Left lung (tissue), 10 donors: ENCODE results near the gene SH3TC2. TPM values are rescaled to one million over a fixed set of nuclear protein-coding genes. Genes with fewer than 3 reads are reported as not detected.

Experiments
- ATAC-seq: fragments of 200-7000 bp; cut with Tn5 transposase; one replicate; pipeline ENCODE4 v1.9.1; 2020; ENCODE audit warnings: moderate library complexity
- DNase-seq, 4 donors: peaks; one replicate each; pipeline ENCODE4 v3.0.0-alpha.2; 2013 to 2020
- H3K27ac ChIP-seq, 2 donors: fragments of 200-600 bp; sonication (generic) in 1 of 2; one replicate each; pipeline versions ENCODE4 v1.5.0 to v1.8.0; 2020 to 2021
- H3K27me3 ChIP-seq, 2 donors: fragments of 200-600 bp; sonication (generic) in 1 of 2; one replicate each; pipeline versions ENCODE4 v1.5.0 to v1.8.0; 2020 to 2021
- H3K36me3 ChIP-seq, 2 donors: fragments of 200-600 bp; sonication (generic) in 1 of 2; one replicate each; pipeline versions ENCODE4 v1.5.0 to v1.8.0; 2020 to 2021
- H3K4me1 ChIP-seq, 2 donors: fragments of 200-600 bp; one replicate each; pipeline ENCODE4 v1.8.0; 2021
- H3K4me3 ChIP-seq, 2 donors: fragments of 200-600 bp; sonication (generic) in 1 of 2; one replicate each; pipeline versions ENCODE4 v1.5.0 to v1.8.0; 2020 to 2021; ENCODE audit warnings: mild to moderate bottlenecking in 1 of 2
- H3K9me3 ChIP-seq, 2 donors: fragments of 200-600 bp; sonication (generic) in 1 of 2; one replicate each; pipeline versions ENCODE4 v1.5.0 to v1.8.0; 2020 to 2021
- CTCF ChIP-seq, 2 donors: fragments of 200-600 bp; sonication (generic) in 1 of 2; IDR thresholded peaks; one replicate each; pipeline versions ENCODE4 v1.5.0 to v1.8.0; 2021; ENCODE audit warnings: antibody characterized with exemption in 2 of 2
- intact Hi-C, 2 donors: fragments of 100-400 bp; cut with DNase I; formaldehyde crosslinking; loops; one replicate each; pipeline versions ENCODE4 v1.11.2 to v1.14.2; 2022
- polyA plus RNA-seq, 6 donors: library from polyadenylated mRNA; unstranded; fragments of 120-200 nt; gene quantifications; one replicate each; pipeline ENCODE4 v1.2.1, GENCODE V29; 2013; ENCODE audit not compliant: insufficient read length in 6 of 6
- total RNA-seq, 2 donors: library from RNA; stranded (reverse); fragmentation: NEBNext Ultra II Directional; extraction: Animal tissue kit (Norgen Biotek cat#: 25700); gene quantifications; one replicate each; pipeline ENCODE4 v1.2.1, GENCODE V29; 2021
- donor health status: DM: no; HTN: yes; CAD: no.
- donor health status: DM: no; HTN: no; CAD: no.

Gene SH3TC2
- total and polyA plus RNA-seq, 8 donors = 1.0 to 2.5 (median 2.1) TPM

- Histone ChIP-seq H3K27me3 (no peaks in the 10 kb centered on the region), H3K4me3 (no peak overlapping the region), H3K4me1 (no peaks in the 10 kb centered on the region), H3K27ac (no peak overlapping the region), H3K36me3 (no peaks in the 10 kb centered on the region), H3K9me3 (no peaks in the 10 kb centered on the region)
- TF ChIP-seq CTCF (IDR thresholded peaks at IDR 0.05) = no peak
- intact Hi-C loops = no loop called here
- ATAC-seq (no peak), DNase-seq (no peak)
Observed at GRCh38 chr5:149014571-149015031, 48.3 kb downstream of the SH3TC2 start.

- Histone ChIP-seq H3K9me3 (no peaks in the 10 kb centered on the region), H3K4me1 (no peaks in the 10 kb centered on the region), H3K4me3 (no peak overlapping the region), H3K36me3 (no peaks in the 10 kb centered on the region), H3K27ac (no peak overlapping the region), H3K27me3 (no peaks in the 10 kb centered on the region)
- no peak for ATAC-seq
- intact Hi-C loops = no loop called here
- TF ChIP-seq CTCF (IDR thresholded peaks at IDR 0.05) = no peak
- DNase-seq = no peak
Observed at GRCh38 chr5:149013796-149014195, 49.1 kb downstream of the SH3TC2 start.

GRCh38 chr5:149012350-149012749 lies 50.5 kb downstream of the SH3TC2 start:
- Histone ChIP-seq H3K27ac (no peak overlapping the region), H3K9me3 (no peaks in the 10 kb centered on the region), H3K27me3 (no peaks in the 10 kb centered on the region), H3K4me1 (no peaks in the 10 kb centered on the region), H3K36me3 (no peaks in the 10 kb centered on the region), H3K4me3 (no peak overlapping the region)
- ATAC-seq = no peak
- no peak for TF ChIP-seq CTCF (IDR thresholded peaks at IDR 0.05)
- intact Hi-C loops = no loop called here
- DNase-seq = no peak

- Histone ChIP-seq H3K4me1 (no peaks in the 10 kb centered on the region), H3K4me3 (no peak overlapping the region), H3K27me3 (no peaks in the 10 kb centered on the region), H3K27ac (no peak overlapping the region), H3K36me3 (no peaks in the 10 kb centered on the region), H3K9me3 (no peaks in the 10 kb centered on the region)
- intact Hi-C loops = no loop called here
- DNase-seq (no peak), ATAC-seq (no peak)
- TF ChIP-seq CTCF (IDR thresholded peaks at IDR 0.05) = no peak
Observed at GRCh38 chr5:149011728-149012127, 51.1 kb downstream of the SH3TC2 start.

GRCh38 chr5:149011084-149011483 lies 51.8 kb downstream of the SH3TC2 start:
- DNase-seq (no peak), ATAC-seq (no peak)
- Histone ChIP-seq H3K36me3 (no peaks in the 10 kb centered on the region), H3K4me3 (no peak overlapping the region), H3K9me3 (no peaks in the 10 kb centered on the region), H3K4me1 (no peaks in the 10 kb centered on the region), H3K27me3 (no peaks in the 10 kb centered on the region), H3K27ac (no peak overlapping the region)
- TF ChIP-seq CTCF (IDR thresholded peaks at IDR 0.05) = no peak
- intact Hi-C loops = no loop called here
